T-cell (primary cell): ENCODE data around the gene SDK2. TPM values are rescaled to one million over a fixed set of nuclear protein-coding genes. Genes with fewer than 3 reads are reported as not detected.
A peak's percentile ranks its signal among the peaks of the same experiment; 100 is the strongest.

Experiments
- ATAC-seq, 4 experiments: fragments of 200-7000 bp in 3 of 4; fragments of 150-1000 bp in 1 of 4; cut with Tn5 transposase; replicated peaks in 1 of 4; 1 replicate in 3 of 4; 2 replicates in 1 of 4; pipeline ENCODE4 v1.10.0; 2021; ENCODE audit warnings: moderate library complexity in 3 of 4, mild to moderate bottlenecking in 2 of 4, moderate number of reproducible peaks in 1 of 4
- CTCF ChIA-PET, 2 donors: fragments of 300-600 bp; sonication (Branson Sonifier 250); formaldehyde crosslinking; loops; one replicate each; lab custom pipeline; 2022; ENCODE audit warnings: antibody characterized with exemption in 2 of 2; lab: Charles Lee
- POLR2A ChIA-PET, 2 donors: fragments of 300-600 bp; sonication (Branson Sonifier 250); formaldehyde crosslinking; loops; one replicate each; lab custom pipeline; 2022; ENCODE audit warnings: antibody characterized with exemption in 2 of 2; lab: Charles Lee
- DNase-seq, 35 experiments: peaks; one replicate each; pipeline versions ENCODE4 v3.0.0 to v3.0.0-alpha.2; 2013 to 2023
- H3K27ac ChIP-seq: one replicate; pipeline ENCODE4 v1.5.1; 2013; ENCODE audit warnings: low read length
- H3K27me3 ChIP-seq, 2 experiments: replicated peaks in 1 of 2; 1 replicate in 1 of 2; 2 replicates in 1 of 2; pipeline versions ENCODE4 v1.6.1 to v1.7.0; 2013; ENCODE audit warnings: low read length in 1 of 2, mixed read lengths in 1 of 2; ENCODE audit not compliant: control insufficient read depth in 2 of 2, insufficient read depth in 2 of 2; ENCODE audit errors: extremely low read depth in 1 of 2
- H3K36me3 ChIP-seq, 2 donors: 1 replicate in 1 of 2; 2 replicates in 1 of 2; pipeline versions ENCODE4 v1.6.1 to v1.7.0; 2013; ENCODE audit warnings: low read length in 1 of 2; ENCODE audit not compliant: control insufficient read depth in 2 of 2, insufficient read depth in 1 of 2; ENCODE audit errors: extremely low read depth in 1 of 2
- H3K4me1 ChIP-seq, 2 experiments: 1 replicate in 1 of 2; 2 replicates in 1 of 2; pipeline versions ENCODE4 v1.6.1 to v1.7.0; 2013; ENCODE audit warnings: low read length in 2 of 2, mixed read lengths in 1 of 2; ENCODE audit not compliant: insufficient read depth in 2 of 2, control insufficient read depth in 1 of 2; ENCODE audit errors: extremely low read depth in 1 of 2
- H3K4me3 ChIP-seq, 2 donors: 1 replicate in 1 of 2; 2 replicates in 1 of 2; pipeline versions ENCODE4 v1.5.1 to v1.7.0; 2013; ENCODE audit warnings: mild to moderate bottlenecking in 2 of 2, low read length in 1 of 2, moderate library complexity in 1 of 2; ENCODE audit not compliant: control insufficient read depth in 1 of 2; ENCODE audit errors: extremely low read depth in 1 of 2
- H3K9me3 ChIP-seq: 2 replicates; pipeline ENCODE4 v1.7.0; 2013
- H3K27ac Mint-ChIP-seq, 2 donors: one replicate each; pipeline ENCODE4 v1.8.0; 2020 to 2021; ENCODE audit warnings: mild to moderate bottlenecking in 2 of 2, mixed read lengths in 2 of 2
- H3K27me3 Mint-ChIP-seq, 2 donors: one replicate each; pipeline ENCODE4 v1.8.0; 2021 to 2022; ENCODE audit warnings: mixed read lengths in 2 of 2
- H3K36me3 Mint-ChIP-seq: one replicate; pipeline ENCODE4 v1.8.0; 2021; ENCODE audit warnings: mixed read lengths
- H3K4me1 Mint-ChIP-seq, 3 donors: one replicate each; pipeline ENCODE4 v1.8.0; 2020 to 2022; ENCODE audit warnings: mixed read lengths in 3 of 3, mild to moderate bottlenecking in 1 of 3
- H3K4me3 Mint-ChIP-seq, 3 donors: one replicate each; pipeline ENCODE4 v1.8.0; 2020 to 2022; ENCODE audit warnings: mild to moderate bottlenecking in 3 of 3, mixed read lengths in 3 of 3, moderate library complexity in 3 of 3
- H3K9me3 Mint-ChIP-seq, 3 donors: one replicate each; pipeline ENCODE4 v1.8.0; 2020 to 2022; ENCODE audit warnings: mixed read lengths in 3 of 3
- WGBS: methylation state at CpG from one replicate; pipeline ENCODE4 v1.1.5; 2013; ENCODE audit warnings: missing lambda C conversion rate; ENCODE audit not compliant: insufficient coverage; 5-methylcytosine and 5-hydroxymethylcytosine counted together
- total RNA-seq, 35 experiments: library from RNA in 6 of 35; stranded (reverse) in 6 of 35; fragments of 120-200 nt in 1 of 35; gene quantifications; one replicate each; pipeline versions ENCODE4 v1.2.1 to v1.2.4 and lab custom pipeline; 2013 to 2026

The SDK2 gene
- total RNA-seq, 5 donors from 2014 or later (not counting 1 experiment from before 2014, with no cell fraction given): 2.9 to 8.3 (median 4.8) TPM

- ATAC-seq (no peak), DNase-seq (no peak)
- Histone ChIP-seq H3K27me3 (peaks cover 0 to 47% of the 10 kb centered on the region in 2 experiments), H3K4me3 (no peak overlapping the region), H3K9me3 (no peaks in the 10 kb centered on the region), H3K4me1 (peaks cover 4 to 19% of the 10 kb centered on the region in 2 experiments), H3K36me3 (no peaks in the 10 kb centered on the region), H3K27ac (no peak overlapping the region)
- ChIA-PET POLR2A (no interaction called here), CTCF (no interaction called here)
- H3K4me1 Mint-ChIP-seq: peaks cover 8 to 15% (median 15%) of the 10 kb centered on the region in 3 donors
- WGBS: 79% methylated on average over 5 of the region's 12 CpGs
- peaks cover 0 to 30% of the 10 kb centered on the region in 2 donors for H3K27me3 Mint-ChIP-seq
- no peaks in the 10 kb centered on the region for H3K36me3 Mint-ChIP-seq
- no peaks in the 10 kb centered on the region for H3K9me3 Mint-ChIP-seq
- no peak overlapping the region for H3K27ac Mint-ChIP-seq
- H3K4me3 Mint-ChIP-seq: no peak overlapping the region
Observed at GRCh38 chr17:73647772-73648542, 3.7 kb upstream of the SDK2 start.

GRCh38 chr17:73647301-73647695, 3.1 kb upstream of the SDK2 start:
- H3K9me3 ChIP-seq: no peaks in the 10 kb centered on the region
- no peaks in the 10 kb centered on the region for H3K9me3 Mint-ChIP-seq
- DNase-seq (no peak), ATAC-seq (no peak)
- H3K36me3 ChIP-seq: no peaks in the 10 kb centered on the region
- no peak overlapping the region for H3K4me3 Mint-ChIP-seq
- ChIA-PET CTCF (interaction anchor here in 1 of 2 donors (1.1 kb wide), 1 partner anchor 75 kb away, joined by 5 read pairs; no protein-coding TSS in a partner anchor), POLR2A (no interaction called here)
- H3K27ac Mint-ChIP-seq: no peak overlapping the region
- peaks cover 0 to 54% of the 10 kb centered on the region in 2 experiments for H3K27me3 ChIP-seq
- peaks cover 4 to 25% of the 10 kb centered on the region in 2 experiments for H3K4me1 ChIP-seq
- H3K4me3 ChIP-seq: no peak overlapping the region
- peaks cover 0 to 33% of the 10 kb centered on the region in 2 donors for H3K27me3 Mint-ChIP-seq
- 83% methylated on average over 12 of the region's 12 CpGs for WGBS
- no peaks in the 10 kb centered on the region for H3K36me3 Mint-ChIP-seq
- no peak overlapping the region for H3K27ac ChIP-seq
- H3K4me1 Mint-ChIP-seq: peaks cover 12 to 21% (median 17%) of the 10 kb centered on the region in 3 donors

- Histone ChIP-seq H3K9me3 (no peaks in the 10 kb centered on the region), H3K4me1 (peaks cover 4 to 32% of the 10 kb centered on the region in 2 experiments), H3K4me3 (no peak overlapping the region), H3K27me3 (peaks cover 0 to 60% of the 10 kb centered on the region in 2 experiments), H3K27ac (no peak overlapping the region), H3K36me3 (no peaks in the 10 kb centered on the region)
- no peaks in the 10 kb centered on the region for H3K9me3 Mint-ChIP-seq
- no peaks in the 10 kb centered on the region for H3K36me3 Mint-ChIP-seq
- peaks cover 17 to 27% (median 23%) of the 10 kb centered on the region in 3 donors for H3K4me1 Mint-ChIP-seq
- peak overlapping the region; percentile 65 to 69 (median 65) for H3K4me3 Mint-ChIP-seq
- peak overlapping the region in 1 of 2 donors; percentile 16 for H3K27ac Mint-ChIP-seq
- H3K27me3 Mint-ChIP-seq: peaks cover 0 to 38% of the 10 kb centered on the region in 2 donors
- 62% methylated on average over 10 of the region's 19 CpGs for WGBS
- peak in 1 of 4 experiments; percentile 39 for ATAC-seq
- POLR2A ChIA-PET: interaction anchor here in 1 of 2 donors (0.6 kb wide), 1 partner anchor 22 kb away, joined by 3 read pairs; no protein-coding TSS in a partner anchor
- peak in 10 of 35 experiments; percentile 17 to 49 (median 29) for DNase-seq
- CTCF ChIA-PET: interaction anchor here (0.6 to 1.1 kb wide), 2 partner anchors 60 to 76 kb away, joined by 4 to 5 read pairs; no protein-coding TSS in a partner anchor
Observed at GRCh38 chr17:73646409-73647300, 2.4 kb upstream of the SDK2 start.

GRCh38 chr17:73645050-73645871, 1.0 kb upstream of the SDK2 start:
- peak overlapping the region in 1 of 2 donors; percentile 49 for H3K4me3 ChIP-seq
- Mint-ChIP-seq H3K9me3 (no peaks in the 10 kb centered on the region), H3K4me1 (peaks cover 21 to 31% (median 30%) of the 10 kb centered on the region in 3 donors), H3K4me3 (peak overlapping the region; percentile 65 to 69 (median 65)), H3K27ac (no peak overlapping the region), H3K36me3 (no peaks in the 10 kb centered on the region), H3K27me3 (peaks cover 0 to 49% of the 10 kb centered on the region in 2 donors)
- CTCF ChIA-PET: interaction anchor here in 1 of 2 donors (0.9 kb wide), 1 partner anchor 59 kb away, joined by 3 read pairs; no protein-coding TSS in a partner anchor
- H3K27ac ChIP-seq: no peak overlapping the region
- ATAC-seq (peak; percentile 70 to 75 (median 72)), DNase-seq (peak in 17 of 35 experiments; percentile 12 to 68 (median 33))
- 3% methylated on average over 76 of the region's 90 CpGs for WGBS
- H3K36me3 ChIP-seq: no peaks in the 10 kb centered on the region
- POLR2A ChIA-PET: no interaction called here
- peaks cover 0 to 64% of the 10 kb centered on the region in 2 experiments for H3K27me3 ChIP-seq
- H3K9me3 ChIP-seq: no peaks in the 10 kb centered on the region
- H3K4me1 ChIP-seq: peaks cover 4 to 37% of the 10 kb centered on the region in 2 experiments

DNA sequence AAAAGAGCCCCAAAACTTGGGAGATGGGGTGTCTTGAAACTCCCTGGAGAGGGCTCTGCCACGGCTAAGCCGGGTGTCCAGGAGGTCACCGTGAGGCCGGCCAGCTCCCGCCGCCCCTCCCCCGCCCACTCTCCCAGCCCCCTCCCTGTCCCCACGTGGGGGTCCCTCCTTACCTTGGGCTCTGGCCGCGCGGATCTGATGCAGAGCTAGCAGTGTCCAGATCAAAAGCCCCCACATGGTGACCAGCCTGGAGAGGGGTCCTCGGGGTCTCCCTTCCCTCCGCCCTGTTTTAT, 447 bp downstream of the SDK2 start:
- H3K27me3 ChIP-seq: peaks cover 0 to 72% of the 10 kb centered on the region in 2 experiments
- POLR2A ChIA-PET: no interaction called here
- H3K9me3 ChIP-seq: no peaks in the 10 kb centered on the region
- no peak for ATAC-seq
- 0% methylated on average over 5 of the region's 13 CpGs for WGBS
- peak overlapping the region; percentile 30 to 86 for H3K4me3 ChIP-seq
- H3K27me3 Mint-ChIP-seq: peaks cover 0 to 49% of the 10 kb centered on the region in 2 donors
- CTCF ChIA-PET: no interaction called here
- no peaks in the 10 kb centered on the region for H3K36me3 Mint-ChIP-seq
- H3K27ac ChIP-seq: no peak overlapping the region
- no peaks in the 10 kb centered on the region for H3K36me3 ChIP-seq
- H3K4me1 ChIP-seq: peaks cover 4 to 37% of the 10 kb centered on the region in 2 experiments
- no peaks in the 10 kb centered on the region for H3K9me3 Mint-ChIP-seq
- no peak for DNase-seq
- peaks cover 20 to 27% (median 25%) of the 10 kb centered on the region in 3 donors for H3K4me1 Mint-ChIP-seq
- no peak overlapping the region for H3K27ac Mint-ChIP-seq
- peak overlapping the region; percentile 82 to 90 (median 83) for H3K4me3 Mint-ChIP-seq
